Chondrocyte (in vitro differentiated cells): ENCODE measurements around the gene SPG7. TPM values are rescaled to one million over a fixed set of nuclear protein-coding genes. Genes with fewer than 3 reads are reported as not detected.

Source experiments
- DNase-seq: peaks from one replicate; pipeline ENCODE4 v3.0.0; 2021; ENCODE audit warnings: mixed read lengths, low spot score
- H3K27ac Mint-ChIP-seq: one replicate; pipeline ENCODE4 v1.8.0; 2021; ENCODE audit warnings: mild to moderate bottlenecking, moderate library complexity, mixed read lengths; ENCODE audit not compliant: unreplicated experiment
- H3K27me3 Mint-ChIP-seq: 2 replicates; pipeline ENCODE4 v1.8.0; 2021; ENCODE audit warnings: low read depth, mixed read lengths
- H3K36me3 Mint-ChIP-seq: 2 replicates; pipeline ENCODE4 v1.8.0; 2021; ENCODE audit warnings: low read depth, mixed read lengths
- H3K4me1 Mint-ChIP-seq: 2 replicates; pipeline ENCODE4 v1.8.0; 2021; ENCODE audit warnings: low read depth, mild to moderate bottlenecking, mixed read lengths
- H3K4me3 Mint-ChIP-seq: one replicate; pipeline ENCODE4 v1.8.0; 2021; ENCODE audit warnings: mild to moderate bottlenecking, moderate library complexity, mixed read lengths; ENCODE audit not compliant: unreplicated experiment
- H3K9me3 Mint-ChIP-seq: 2 replicates; pipeline ENCODE4 v1.8.0; 2021; ENCODE audit warnings: low read depth, mixed read lengths
- CTCF ChIP-seq: fragments of 200-600 bp; sonication (generic); IDR thresholded peaks from 2 replicates; pipeline ENCODE4 v1.5.0; 2021; ENCODE audit warnings: antibody characterized with exemption, mild to moderate bottlenecking, moderate library complexity
- total RNA-seq: library from RNA; stranded (reverse); gene quantifications from 3 replicates; pipeline ENCODE4 v1.2.1, GENCODE V29; 2021

SPG7 gene
- total RNA-seq, 1 donor from 2014 or later = 87.6 TPM

- Mint-ChIP-seq H3K4me1 (peaks cover 52% of the 10 kb centered on the region), H3K4me3 (no peak overlapping the region), H3K36me3 (no peaks in the 10 kb centered on the region), H3K27me3 (no peaks in the 10 kb centered on the region), H3K27ac (no peak overlapping the region), H3K9me3 (no peaks in the 10 kb centered on the region)
- no peak for TF ChIP-seq CTCF
- DNase-seq = peak; percentile 21
These were observed 41.3 kb upstream of the SPG7 start for GRCh38 chr16:89466920-89467319.

- no peak overlapping the region for H3K4me3 Mint-ChIP-seq
- no peaks in the 10 kb centered on the region for H3K27me3 Mint-ChIP-seq
- peaks cover 56% of the 10 kb centered on the region for H3K4me1 Mint-ChIP-seq
- H3K36me3 Mint-ChIP-seq = no peaks in the 10 kb centered on the region
- no peaks in the 10 kb centered on the region for H3K9me3 Mint-ChIP-seq
- DNase-seq = peak; percentile 13
- TF ChIP-seq CTCF = no peak
- H3K27ac Mint-ChIP-seq = no peak overlapping the region
These were observed 40.8 kb upstream of the SPG7 start for GRCh38 chr16:89467382-89467781.

GRCh38 chr16:89472711-89473075 is 35.5 kb upstream of the SPG7 start:
- Mint-ChIP-seq H3K4me3 (no peak overlapping the region), H3K27ac (no peak overlapping the region), H3K9me3 (no peaks in the 10 kb centered on the region), H3K27me3 (no peaks in the 10 kb centered on the region), H3K36me3 (no peaks in the 10 kb centered on the region), H3K4me1 (peaks cover 65% of the 10 kb centered on the region)
- TF ChIP-seq CTCF = no peak
- peak; percentile 22 for DNase-seq

GRCh38 chr16:89473136-89473712 is 35.0 kb upstream of the SPG7 start:
- Mint-ChIP-seq H3K36me3 (no peaks in the 10 kb centered on the region), H3K9me3 (no peaks in the 10 kb centered on the region), H3K27ac (peak overlapping the region; percentile 49), H3K4me1 (peaks cover 70% of the 10 kb centered on the region), H3K4me3 (no peak overlapping the region), H3K27me3 (no peaks in the 10 kb centered on the region)
- DNase-seq = peak; percentile 39
- no peak for TF ChIP-seq CTCF

- Mint-ChIP-seq H3K4me1 (peaks cover 76% of the 10 kb centered on the region), H3K4me3 (no peak overlapping the region), H3K27me3 (no peaks in the 10 kb centered on the region), H3K9me3 (no peaks in the 10 kb centered on the region), H3K36me3 (no peaks in the 10 kb centered on the region), H3K27ac (peak overlapping the region; percentile 28)
- no peak for TF ChIP-seq CTCF
- peak; percentile 6 for DNase-seq
These were observed 34.3 kb upstream of the SPG7 start for GRCh38 chr16:89473791-89474414.
